ENCODE data around the gene VPS52.
A peak's percentile ranks its signal among the peaks of the same experiment; 100 is the strongest.
"Not testable (repeated sequence)": the region's sequence is repeated elsewhere in the genome, so short reads cannot be mapped to it uniquely, and the experiment has no call there.

Gene VPS52

DNA sequence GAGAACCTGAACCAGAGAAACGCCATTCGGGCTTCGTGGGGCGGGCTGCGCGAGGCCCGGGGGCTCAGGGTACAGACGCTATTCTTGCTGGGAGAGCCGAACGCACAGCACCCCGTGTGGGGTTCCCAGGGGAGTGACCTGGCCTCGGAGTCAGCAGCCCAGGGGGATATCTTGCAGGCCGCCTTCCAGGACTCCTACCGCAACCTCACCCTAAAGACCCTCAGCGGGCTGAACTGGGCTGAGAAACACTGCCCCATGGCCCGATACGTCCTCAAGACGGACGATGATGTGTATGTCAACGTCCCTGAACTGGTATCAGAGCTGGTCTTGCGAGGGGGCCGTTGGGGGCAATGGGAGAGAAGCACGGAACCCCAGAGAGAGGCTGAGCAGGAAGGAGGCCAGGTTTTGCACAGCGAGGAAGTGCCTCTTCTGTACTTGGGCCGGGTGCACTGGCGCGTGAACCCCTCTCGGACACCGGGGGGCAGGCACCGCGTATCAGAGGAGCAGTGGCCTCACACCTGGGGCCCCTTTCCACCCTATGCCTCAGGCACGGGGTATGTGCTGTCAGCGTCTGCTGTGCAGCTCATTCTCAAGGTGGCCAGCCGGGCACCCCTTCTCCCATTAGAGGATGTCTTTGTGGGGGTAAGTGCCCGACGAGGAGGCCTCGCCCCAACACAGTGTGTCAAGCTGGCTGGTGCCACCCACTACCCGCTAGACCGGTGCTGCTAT lies 6.2 kb upstream of the VPS52 start:
- no peak for DNase-seq (ENCODE audit: low read depth)
- TF ChIP-seq, protein P1, sequence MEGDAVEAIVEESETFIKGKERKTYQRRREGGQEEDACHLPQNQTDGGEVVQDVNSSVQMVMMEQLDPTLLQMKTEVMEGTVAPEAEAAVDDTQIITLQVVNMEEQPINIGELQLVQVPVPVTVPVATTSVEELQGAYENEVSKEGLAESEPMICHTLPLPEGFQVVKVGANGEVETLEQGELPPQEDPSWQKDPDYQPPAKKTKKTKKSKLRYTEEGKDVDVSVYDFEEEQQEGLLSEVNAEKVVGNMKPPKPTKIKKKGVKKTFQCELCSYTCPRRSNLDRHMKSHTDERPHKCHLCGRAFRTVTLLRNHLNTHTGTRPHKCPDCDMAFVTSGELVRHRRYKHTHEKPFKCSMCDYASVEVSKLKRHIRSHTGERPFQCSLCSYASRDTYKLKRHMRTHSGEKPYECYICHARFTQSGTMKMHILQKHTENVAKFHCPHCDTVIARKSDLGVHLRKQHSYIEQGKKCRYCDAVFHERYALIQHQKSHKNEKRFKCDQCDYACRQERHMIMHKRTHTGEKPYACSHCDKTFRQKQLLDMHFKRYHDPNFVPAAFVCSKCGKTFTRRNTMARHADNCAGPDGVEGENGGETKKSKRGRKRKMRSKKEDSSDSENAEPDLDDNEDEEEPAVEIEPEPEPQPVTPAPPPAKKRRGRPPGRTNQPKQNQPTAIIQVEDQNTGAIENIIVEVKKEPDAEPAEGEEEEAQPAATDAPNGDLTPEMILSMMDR (IDR thresholded peaks at IDR 0.05; ENCODE audit: control insufficient read depth, extremely low read depth, insufficient read depth), result no peak
- H3K4me3 ChIP-seq (ENCODE audit: low read depth, low read length), result peak overlapping the region; percentile 50

DNA sequence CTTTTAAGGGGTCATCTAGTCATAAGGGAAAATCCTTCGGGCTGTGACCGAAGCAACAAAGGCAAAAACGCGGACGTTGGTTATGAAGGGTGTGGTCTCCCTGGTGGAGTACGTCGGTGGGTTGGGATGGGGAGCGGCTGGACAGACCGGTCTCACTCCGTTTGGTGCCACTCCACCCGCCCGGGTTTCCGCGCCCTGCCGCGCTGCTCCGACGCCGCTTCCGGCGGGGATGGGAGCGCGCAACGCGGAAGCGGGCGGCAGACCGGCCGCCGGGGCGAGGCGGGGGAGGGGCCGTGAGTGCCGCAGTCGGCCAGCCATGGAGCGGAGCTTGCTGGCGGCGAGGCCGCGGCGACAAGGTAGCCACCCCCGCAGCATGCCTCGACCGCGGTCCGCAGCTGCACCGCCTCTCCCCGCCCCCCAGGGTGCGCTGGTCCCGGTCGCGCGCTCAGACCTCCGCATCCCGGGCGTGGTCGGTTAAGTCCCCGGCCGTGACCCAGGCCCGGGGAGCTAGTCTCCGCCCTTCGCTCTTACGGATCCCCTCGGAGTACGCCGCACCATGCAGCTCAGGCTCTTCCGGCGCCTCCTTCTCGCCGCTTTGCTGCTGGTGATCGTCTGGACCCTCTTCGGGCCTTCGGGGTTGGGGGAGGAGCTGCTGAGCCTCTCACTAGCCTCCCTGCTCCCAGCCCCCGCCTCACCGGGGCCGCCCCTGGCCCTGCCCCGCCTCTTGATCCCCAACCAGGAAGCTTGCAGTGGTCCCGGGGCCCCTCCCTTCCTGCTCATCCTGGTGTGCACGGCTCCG lies 5.4 kb upstream of the VPS52 start, which contains the start of gene B3GALT4:
Gene B3GALT4 (plus strand): TSS at position 260 of the 799 bp plus-strand sequence. CDS start 297 bp downstream, at position 557.
- TF ChIP-seq, protein P1 (IDR thresholded peaks at IDR 0.05; ENCODE audit: control insufficient read depth, extremely low read depth, insufficient read depth), result peak; percentile 24; the same call in 1 of the 2 replicates
- H3K4me3 ChIP-seq (ENCODE audit: low read depth, low read length), result peak within 1 kb of the TSS; percentile 50
- no peak for DNase-seq (ENCODE audit: low read depth)

DNA sequence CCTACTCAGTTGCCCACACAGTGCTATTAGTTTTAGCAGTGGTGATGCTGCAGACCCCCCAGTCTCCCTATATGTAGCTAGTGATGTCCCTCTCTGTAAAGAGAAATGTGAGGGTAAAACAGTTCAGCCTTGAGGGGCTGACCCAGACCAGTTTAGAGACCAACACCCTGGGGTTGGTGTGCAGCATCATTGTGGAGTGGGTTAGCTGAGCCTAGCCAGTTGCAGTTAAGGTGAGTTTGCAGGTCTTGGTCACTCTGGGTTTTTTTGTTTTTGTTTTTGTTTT lies 4.8 kb upstream of the VPS52 start:
- H3K4me3 ChIP-seq (ENCODE audit: low read depth, low read length), result peak overlapping the region; percentile 50
- DNase-seq (ENCODE audit: low read depth), result no peak
- TF ChIP-seq, protein P1 (IDR thresholded peaks at IDR 0.05; ENCODE audit: control insufficient read depth, extremely low read depth, insufficient read depth), result no peak

DNA sequence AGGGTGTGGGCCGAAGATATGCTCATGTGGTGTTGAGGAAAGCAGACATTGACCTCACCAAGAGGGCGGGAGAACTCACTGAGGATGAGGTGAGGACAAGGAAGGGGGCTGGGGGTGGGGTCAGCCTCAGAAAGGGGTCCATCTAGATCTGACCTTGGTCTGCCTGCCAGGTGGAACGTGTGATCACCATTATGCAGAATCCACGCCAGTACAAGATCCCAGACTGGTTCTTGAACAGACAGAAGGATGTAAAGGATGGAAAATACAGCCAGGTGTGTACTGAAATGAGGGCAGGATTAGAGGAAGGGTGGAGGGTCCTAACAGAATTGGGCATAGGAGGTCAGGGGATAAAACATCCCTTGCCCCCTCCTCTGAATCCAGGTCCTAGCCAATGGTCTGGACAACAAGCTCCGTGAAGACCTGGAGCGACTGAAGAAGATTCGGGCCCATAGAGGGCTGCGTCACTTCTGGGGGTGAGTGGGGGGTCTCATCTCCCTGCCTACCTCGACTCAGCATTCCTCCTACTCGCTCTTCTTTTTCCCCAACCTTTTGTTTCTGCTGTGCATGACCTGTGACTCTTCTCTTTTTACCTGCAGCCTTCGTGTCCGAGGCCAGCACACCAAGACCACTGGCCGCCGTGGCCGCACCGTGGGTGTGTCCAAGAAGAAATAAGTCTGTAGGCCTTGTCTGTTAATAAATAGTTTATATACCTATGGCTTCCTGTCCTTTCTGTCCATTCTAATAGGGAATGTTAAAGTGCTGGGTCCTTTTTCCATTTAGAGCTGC lies 4.3 kb upstream of the VPS52 start:
- DNase-seq (ENCODE audit: low read depth), result not testable (repeated sequence)
- H3K4me3 ChIP-seq (ENCODE audit: low read depth, low read length), result peak overlapping the region; percentile 50

DNA sequence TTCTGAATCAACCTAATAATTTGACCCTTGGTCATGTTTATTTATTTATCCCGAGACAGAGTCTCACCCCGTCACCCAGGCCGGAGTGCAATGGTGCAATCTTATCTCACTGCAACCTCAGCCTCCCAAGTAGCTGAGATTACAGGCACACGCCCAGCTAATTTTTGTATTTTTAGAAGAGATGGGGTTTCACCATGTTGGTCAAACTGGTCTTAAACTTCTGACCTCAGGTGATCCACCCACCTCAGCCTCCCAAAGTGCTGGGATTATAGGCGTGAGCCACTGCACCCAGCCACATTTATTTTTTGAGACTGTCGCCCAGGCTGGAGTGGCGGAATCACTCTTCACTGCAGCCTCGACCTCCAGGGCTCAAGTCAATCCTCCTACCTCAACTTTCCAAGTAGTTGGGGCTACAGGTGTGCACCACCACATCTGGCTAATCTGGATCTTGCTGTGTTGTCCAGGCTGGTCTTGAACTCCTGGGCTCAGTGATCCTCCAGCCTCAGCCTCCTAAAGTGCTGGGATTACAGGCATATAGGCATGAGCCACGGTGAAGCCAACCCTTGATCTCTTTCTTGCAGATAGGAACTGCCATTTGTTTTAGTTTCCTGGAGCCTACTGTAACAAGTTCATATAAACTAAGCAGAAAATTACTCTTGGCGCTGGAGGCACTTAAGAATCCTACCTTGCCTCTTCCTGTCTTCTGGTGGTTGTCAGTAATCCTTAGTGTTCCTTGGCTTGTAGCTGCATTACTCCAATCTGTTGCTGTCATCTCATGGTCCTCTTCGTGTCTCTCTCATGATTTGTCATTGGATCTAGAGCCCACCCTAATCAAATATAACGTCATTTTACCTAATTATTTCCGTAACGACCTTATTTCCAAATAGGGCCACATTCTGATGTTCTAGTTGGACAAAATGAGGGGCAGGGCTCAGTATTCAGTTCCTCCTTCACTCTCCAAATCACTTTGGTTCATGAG lies 2.5 kb upstream of the VPS52 start:
- peak overlapping the region; percentile 89 for H3K4me3 ChIP-seq (ENCODE audit: low read depth, low read length)
- DNase-seq (ENCODE audit: low read depth), result no peak
- TF ChIP-seq, protein P1 (IDR thresholded peaks at IDR 0.05; ENCODE audit: control insufficient read depth, extremely low read depth, insufficient read depth), result no peak

DNA sequence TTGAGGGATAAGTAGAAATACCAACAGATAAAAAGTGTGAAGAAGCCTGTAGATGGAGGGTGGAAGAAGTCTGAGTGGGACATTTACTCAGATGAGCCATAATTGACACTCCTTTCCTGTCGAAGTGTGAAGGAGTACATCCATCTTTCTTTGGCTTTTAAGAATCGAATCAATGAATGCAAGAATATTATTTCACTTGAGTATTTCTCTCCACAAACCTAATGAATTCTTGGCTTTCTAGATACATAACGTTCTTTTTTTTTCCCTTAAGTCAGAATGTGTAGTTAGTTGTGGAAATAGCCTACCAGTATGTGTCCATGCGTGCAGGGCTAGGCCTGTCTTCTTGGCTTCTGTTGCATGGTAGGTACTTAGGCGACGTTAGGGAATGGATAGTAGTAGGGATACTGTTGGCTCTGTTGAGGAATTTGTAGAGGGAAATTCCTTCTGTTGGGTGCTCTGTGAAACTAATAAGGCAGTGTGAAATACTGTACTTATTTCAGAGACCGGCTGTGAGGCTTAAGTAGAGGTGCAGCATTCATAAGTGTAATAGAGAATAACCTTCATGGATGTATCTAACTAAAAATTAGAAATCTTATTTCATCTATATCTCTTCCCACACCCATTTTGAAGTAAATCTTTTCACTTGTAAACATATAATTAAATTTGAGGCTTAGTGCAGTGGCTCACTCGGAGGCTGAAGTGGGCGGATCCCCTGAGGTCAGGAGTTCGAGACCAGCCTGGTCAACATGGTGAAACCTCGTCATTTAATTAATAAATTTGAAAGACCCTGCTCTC lies 1.6 kb upstream of the VPS52 start:
- DNase-seq (ENCODE audit: low read depth), result no peak
- TF ChIP-seq, protein P1 (IDR thresholded peaks at IDR 0.05; ENCODE audit: control insufficient read depth, extremely low read depth, insufficient read depth), result no peak
- H3K4me3 ChIP-seq (ENCODE audit: low read depth, low read length), result peak overlapping the region; percentile 89
